ENCODE measurements around the gene RAC3. TPM values are rescaled to one million over a fixed set of nuclear protein-coding genes. Genes with fewer than 3 reads are reported as not detected.

The RAC3 gene
- total and polyA plus RNA-seq, 2 of the 8 experiments (the other 6 are each of a cell fraction or from before 2014, with no cell fraction given): 177 to 299 TPM

DNA sequence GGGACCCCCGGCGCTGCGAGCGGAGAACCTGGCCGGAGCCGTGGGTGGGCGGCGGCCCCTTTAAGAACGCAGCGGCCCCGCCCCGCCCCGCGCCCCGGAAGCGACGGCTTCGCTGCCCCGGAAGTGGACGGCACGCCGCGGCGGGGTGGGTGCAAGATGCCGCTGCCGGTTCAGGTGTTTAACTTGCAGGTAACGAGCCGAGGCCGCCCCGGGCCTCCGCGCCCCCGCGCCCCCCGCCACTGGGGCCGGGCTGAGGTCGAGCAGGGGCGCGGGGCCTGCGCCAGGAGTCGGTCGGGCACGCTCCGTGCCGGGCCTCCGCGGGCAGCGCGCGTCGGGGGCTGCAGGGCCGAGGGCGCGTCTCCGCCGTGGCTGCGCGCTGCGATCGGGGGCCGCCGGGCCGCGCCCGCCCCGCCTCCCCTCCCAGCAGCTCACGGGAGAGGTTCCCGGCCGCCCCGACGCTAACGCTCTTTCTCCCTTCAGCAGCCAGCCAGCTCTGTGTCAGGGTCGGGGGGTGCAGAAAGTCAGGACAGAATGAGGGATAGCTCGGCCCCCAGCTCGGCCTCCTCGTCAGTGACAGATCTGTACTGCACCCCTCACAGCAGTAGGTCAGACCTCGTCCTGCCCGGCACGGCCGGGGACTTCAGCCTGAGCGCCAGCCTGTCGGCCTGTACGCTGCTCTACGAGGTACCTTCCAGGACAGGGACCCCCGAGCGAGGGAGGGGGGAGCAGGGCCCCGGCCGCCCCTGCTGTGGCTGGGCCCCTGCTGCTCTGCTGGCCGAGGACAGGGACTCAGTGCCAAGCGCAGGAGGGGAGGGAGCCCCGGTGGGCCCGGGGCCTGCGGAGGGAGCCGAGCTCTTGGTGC, 20.5 kb downstream of the RAC3 start, which contains the start of the genes GPS1 and RFNG:
GPS1 (plus strand) TSS at position 123 of the 862 bp plus-strand sequence; CDS start at position 157, 34 bp downstream.
RFNG (minus strand) TSS at position 36 of the 862 bp plus-strand sequence. CDS start 45 bp downstream, outside the sequence.
- H3K56ac ChIP-seq (replicated peaks; ENCODE audit: insufficient read length, low read depth, low read length): peak within 1 kb of the TSS; percentile 46
- H3K23me2 ChIP-seq (ENCODE audit: low read depth, low read length): peaks cover 6% of the 10 kb centered on the region; the same call in 1 of the 2 replicates
- H3K4me1 ChIP-seq (replicated peaks in 1 of 4; ENCODE audit: control insufficient read depth in 3 of 4, insufficient read depth in 4 of 4, low read length in 3 of 4): peaks cover 0 to 11% (median 6%) of the 10 kb centered on the region in 4 experiments; a peak in 5 of 7 replicates
- no peak within 1 kb of the TSS for H2AK5ac ChIP-seq (ENCODE audit: low read depth, low read length)
- peak within 1 kb of the TSS; percentile 77 to 97 for H3K4me2 ChIP-seq (ENCODE audit: insufficient read depth in 1 of 2, low read depth in 2 of 2, low read length in 2 of 2)
- no peak within 1 kb of the TSS for H2AFZ ChIP-seq (ENCODE audit: low read length)
- H2BK5ac ChIP-seq (ENCODE audit: low read depth, low read length): no peak within 1 kb of the TSS
- no peak for FAIRE-seq
- H2BK20ac ChIP-seq (ENCODE audit: low read length): no peak within 1 kb of the TSS
- no peak within 1 kb of the TSS for H2BK120ac ChIP-seq (replicated peaks; ENCODE audit: low read depth, low read length)
- WGBS, 2 experiments (ENCODE audit: extremely low coverage in 1 of 2, insufficient coverage in 1 of 2, insufficient read length in 1 of 2, insufficient replicate concordance in 2 of 2, low coverage in 1 of 2, low lambda C conversion rate in 2 of 2, missing lambda C conversion rate in 1 of 2): 4% methylated on average over 21 of the region's 94 CpGs; no CpG with 5 or more reads in 1 of the 2 experiments
- DNase-seq (ENCODE audit: low read depth in 1 of 2, low spot score in 2 of 2): peak in 1 of 2 experiments; percentile 86
- H4K91ac ChIP-seq (replicated peaks; ENCODE audit: insufficient read length, low read length): peak within 1 kb of the TSS; percentile 25
- no peak within 1 kb of the TSS for H2BK15ac ChIP-seq (ENCODE audit: low read length)
- peak within 1 kb of the TSS; percentile 51 for H4K8ac ChIP-seq (ENCODE audit: extremely low read depth, insufficient read depth, low read length)
- no peak within 1 kb of the TSS for H3K23ac ChIP-seq (ENCODE audit: insufficient read length)
- no peak within 1 kb of the TSS for H2BK12ac ChIP-seq (ENCODE audit: low read depth, low read length)
- H3K79me2 ChIP-seq (ENCODE audit: control insufficient read depth in 1 of 2, insufficient read depth in 2 of 2, low read length in 2 of 2): peaks cover 0 to 12% of the 10 kb centered on the region in 2 experiments; a peak in 1 of 4 replicates
- H3K27ac ChIP-seq (ENCODE audit: low read depth, low read length): no peak within 1 kb of the TSS
- H3K18ac ChIP-seq (ENCODE audit: extremely low read depth, low read length): peak within 1 kb of the TSS; percentile 60
- H3K36me3 ChIP-seq (ENCODE audit: control insufficient read depth in 2 of 4, insufficient read depth in 4 of 4, low read length in 3 of 4): peaks cover 5 to 34% (median 16%) of the 10 kb centered on the region in 4 experiments
- no peaks in the 10 kb centered on the region; a peak in 1 of 7 replicates for H3K27me3 ChIP-seq (replicated peaks in 1 of 4; ENCODE audit: control insufficient read depth in 3 of 4, extremely low read depth in 1 of 4, insufficient read depth in 3 of 4, low read length in 3 of 4)
- ChIA-PET POLR2A (ENCODE audit: partially characterized antibody) (interaction anchor here (1.0 to 13.2 kb wide), 13 partner anchors 9 to 44 kb away, joined by 3 to 161 read pairs (median 4); partner anchors contain the start of genes DCXR, DUS1L and RAC3), CTCF (ENCODE audit: partially characterized antibody) (interaction anchor here (0.6 to 5.4 kb wide), 5 partner anchors 9 to 53 kb away, joined by 3 to 40 read pairs (median 4); partner anchors contain the start of genes DCXR and RAC3)
- no peaks in the 10 kb centered on the region for H3K9me3 ChIP-seq (ENCODE audit: insufficient read depth in 2 of 2, low read depth in 1 of 2, low read length in 1 of 2)
- H3K9ac ChIP-seq (replicated peaks in 1 of 4; ENCODE audit: extremely low read depth in 1 of 4, low read depth in 3 of 4, low read length in 3 of 4): peak within 1 kb of the TSS; percentile 38 to 62 (median 50); a peak in 5 of 7 replicates
- no peak within 1 kb of the TSS for H3K14ac ChIP-seq (ENCODE audit: insufficient read length)
- H3K4ac ChIP-seq (replicated peaks; ENCODE audit: insufficient read length, low read depth, low read length): peak within 1 kb of the TSS; percentile 21
- H3K79me1 ChIP-seq (ENCODE audit: low read depth, low read length): peaks cover 6% of the 10 kb centered on the region; the same call in 1 of the 2 replicates
- peaks cover 4 to 18% of the 10 kb centered on the region in 2 experiments for H4K20me1 ChIP-seq (replicated peaks in 1 of 2; ENCODE audit: control insufficient read depth in 1 of 2, insufficient read depth in 2 of 2, low read length in 2 of 2)
- peak within 1 kb of the TSS; percentile 24 for H4K5ac ChIP-seq (ENCODE audit: insufficient read length, low read depth, low read length)
- peak within 1 kb of the TSS; percentile 72 to 94 (median 86) for H3K4me3 ChIP-seq (ENCODE audit: extremely low read depth in 1 of 4, insufficient read depth in 2 of 4, low read depth in 3 of 4, low read length in 4 of 4)
- TF ChIP-seq GABPA (IDR thresholded peaks at IDR 0.05; ENCODE audit: borderline replicate concordance, insufficient read depth, low read length) (peak; percentile 87), PHF8 (conservative IDR thresholded peaks at IDR 0.05; ENCODE audit: low read depth, low read length) (peak; percentile 54; the same call in 1 of the 2 replicates), KDM4A (IDR thresholded peaks at IDR 0.05; ENCODE audit: low read depth, low read length, severe bottlenecking) (peak; percentile 38), SIN3A (conservative IDR thresholded peaks at IDR 0.05 in 1 of 2, IDR thresholded peaks at IDR 0.05 in 1 of 2; ENCODE audit: low read depth in 1 of 2, low read length in 2 of 2) (peak in 1 of 2 experiments; percentile 62; a peak in 2 of 4 replicates), BCL11A (IDR thresholded peaks at IDR 0.05; ENCODE audit: low read depth in 2 of 2, low read length in 2 of 2) (no peak), KDM5A (IDR thresholded peaks at IDR 0.05; ENCODE audit: low read length) (no peak), CREB1 (IDR thresholded peaks at IDR 0.05) (peak; percentile 50; the same call in 1 of the 2 replicates), JUN (IDR thresholded peaks at IDR 0.05; ENCODE audit: low read depth, low read length) (no peak), SP4 (IDR thresholded peaks at IDR 0.05; ENCODE audit: low read length) (no peak)
- TF ChIP-seq, protein P1, sequence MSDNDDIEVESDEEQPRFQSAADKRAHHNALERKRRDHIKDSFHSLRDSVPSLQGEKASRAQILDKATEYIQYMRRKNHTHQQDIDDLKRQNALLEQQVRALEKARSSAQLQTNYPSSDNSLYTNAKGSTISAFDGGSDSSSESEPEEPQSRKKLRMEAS (IDR thresholded peaks at IDR 0.05): peak; percentile 7; the same call in 1 of the 2 replicates

Measured in H1 (cell line).